ENCODE results near the gene SPATS2.

- TF ChIP-seq EZH2 (IDR thresholded peaks at IDR 0.05): no peak
- TF ChIP-seq POLR2AphosphoS5 (IDR thresholded peaks at IDR 0.05; ENCODE audit: borderline replicate concordance, low read depth, low read length): no peak
Observed at GRCh38 chr12:49334226-49334625, 33.0 kb upstream of the SPATS2 start.

Measured in SK-N-MC (cell line).